Endothelial cell of umbilical vein (primary cell): ENCODE data around the gene TDRD3. TPM values are rescaled to one million over a fixed set of nuclear protein-coding genes. Genes with fewer than 3 reads are reported as not detected.

ENCODE experiments used
- BruUV-seq: library from RNA; stranded (reverse); fragments of 400-500 nt; replicated peaks from 2 replicates; lab custom pipeline; 2021; lab: Mats Ljungman, UMichigan
- CTCF ChIA-PET: fragments of 300-600, 350-600 bp; sonication (Branson Sonifier 250); formaldehyde crosslinking; loops from one replicate; lab custom pipeline; 2021; ENCODE audit warnings: antibody characterized with exemption, inconsistent platforms; lab: Charles Lee
- POLR2A ChIA-PET: fragments of 300-600, 350-600 bp; sonication (Branson Sonifier 250); formaldehyde crosslinking; loops from one replicate; lab custom pipeline; 2021; ENCODE audit warnings: antibody characterized with exemption, inconsistent platforms; lab: Charles Lee
- DNase-seq: peaks from one replicate; pipeline ENCODE4 v3.0.0-alpha.2; 2011; ENCODE audit warnings: low read depth, low spot score
- FAIRE-seq: peaks from 2 replicates; lab custom pipeline; 2011; peaks lifted over from hg19 to GRCh38; lab: Jason Lieb, UNC
- H2AFZ ChIP-seq: 2 replicates; pipeline ENCODE4 v1.6.0; 2012; ENCODE audit warnings: low read depth, low read length, control low read depth, inconsistent platforms
- H3K27ac ChIP-seq: 2 replicates; pipeline ENCODE4 v1.5.1; 2011; ENCODE audit warnings: low read depth, mild to moderate bottlenecking, control low read depth, low read length, moderate library complexity; ENCODE audit not compliant: insufficient read depth
- H3K27me3 ChIP-seq, 2 experiments: 2 replicates each; pipeline versions ENCODE4 v1.6.0 to v1.6.1; 2011; ENCODE audit warnings: low read length in 2 of 2, mixed read lengths in 1 of 2; ENCODE audit not compliant: control insufficient read depth in 2 of 2, insufficient read depth in 2 of 2
- H3K36me3 ChIP-seq, 2 experiments: 2 replicates in 1 of 2; 3 replicates in 1 of 2; pipeline ENCODE4 v1.5.1; 2011; ENCODE audit warnings: low read length in 2 of 2, mild to moderate bottlenecking in 1 of 2, moderate library complexity in 1 of 2; ENCODE audit not compliant: control insufficient read depth in 2 of 2, insufficient read depth in 2 of 2; ENCODE audit errors: extremely low read depth in 1 of 2
- H3K4me1 ChIP-seq: 3 replicates; pipeline ENCODE4 v1.5.1; 2011; ENCODE audit warnings: mild to moderate bottlenecking, low read length; ENCODE audit not compliant: control insufficient read depth, insufficient read depth; ENCODE audit errors: extremely low read depth
- H3K4me2 ChIP-seq: 2 replicates; pipeline ENCODE4 v1.6.1; 2011; ENCODE audit warnings: low read length, control low read depth, mixed read lengths; ENCODE audit not compliant: insufficient read depth
- H3K4me3 ChIP-seq, 3 experiments: fragments of 200-600 bp in 1 of 3; sonication (generic), shearing (Covaris generic) in 1 of 3; replicated peaks in 1 of 3; 2 replicates each; pipeline ENCODE4 v1.5.1; 2011 to 2016; ENCODE audit warnings: control low read depth in 3 of 3, low read length in 3 of 3, mild to moderate bottlenecking in 2 of 3, inconsistent platforms in 1 of 3, low read depth in 1 of 3, moderate library complexity in 1 of 3; ENCODE audit not compliant: insufficient read depth in 1 of 3
- H3K79me2 ChIP-seq: 2 replicates; pipeline ENCODE4 v1.6.0; 2012; ENCODE audit warnings: low read length, inconsistent platforms; ENCODE audit not compliant: control insufficient read depth, insufficient read depth
- H3K9ac ChIP-seq: replicated peaks from 2 replicates; pipeline ENCODE3; 2011; ENCODE audit warnings: low read length, control low read depth; ENCODE audit not compliant: insufficient read depth; ENCODE audit errors: extremely low read depth
- H3K9me1 ChIP-seq: replicated peaks from 3 replicates; pipeline ENCODE4 v1.6.0; 2011; ENCODE audit warnings: mild to moderate bottlenecking, low read length; ENCODE audit not compliant: control insufficient read depth, insufficient read depth; ENCODE audit errors: extremely low read depth
- H3K9me3 ChIP-seq: replicated peaks from 2 replicates; pipeline ENCODE4 v1.5.1; 2012; ENCODE audit warnings: low read length, inconsistent platforms; ENCODE audit not compliant: control insufficient read depth, insufficient read depth
- H4K20me1 ChIP-seq: replicated peaks from 2 replicates; pipeline ENCODE3; 2011; ENCODE audit warnings: mild to moderate bottlenecking, low read length; ENCODE audit not compliant: control insufficient read depth, insufficient read depth; ENCODE audit errors: extremely low read depth
- EZH2 ChIP-seq: IDR thresholded peaks from 2 replicates; pipeline ENCODE4 v1.6.1; 2012; ENCODE audit warnings: borderline replicate concordance, low read depth, mild to moderate bottlenecking, moderate library complexity, low read length, inconsistent platforms; ENCODE audit not compliant: severe bottlenecking
- FOS ChIP-seq: IDR thresholded peaks from 2 replicates; pipeline ENCODE4 v1.6.1; 2011; ENCODE audit warnings: mild to moderate bottlenecking, low read length, moderate library complexity, borderline replicate concordance; ENCODE audit not compliant: insufficient read depth
- GATA2 ChIP-seq: IDR thresholded peaks from 2 replicates; pipeline ENCODE4 v1.7.0; 2011; ENCODE audit warnings: low read depth, mild to moderate bottlenecking, moderate library complexity, mixed read lengths, low read length; ENCODE audit not compliant: insufficient read length, insufficient read depth
- JUN ChIP-seq: IDR thresholded peaks from 2 replicates; pipeline ENCODE4 v1.6.1; 2011; ENCODE audit warnings: borderline replicate concordance, low read depth; ENCODE audit not compliant: insufficient read length, insufficient read depth
- MYC ChIP-seq: IDR thresholded peaks from one replicate; pipeline ENCODE4 v1.6.1; 2011; ENCODE audit warnings: mild to moderate bottlenecking, low read depth, low read length
- POLR2A ChIP-seq: IDR thresholded peaks from 2 replicates; pipeline ENCODE4 v1.6.1; 2012; ENCODE audit warnings: low read depth, mild to moderate bottlenecking, control low read depth, low read length
- POLR2AphosphoS5 ChIP-seq: IDR thresholded peaks from 2 replicates; pipeline ENCODE4 v1.6.1; 2012; ENCODE audit warnings: low read depth, mild to moderate bottlenecking, control low read depth, low read length, moderate library complexity; ENCODE audit not compliant: insufficient read depth
- dilution Hi-C: fragments of 300-500 bp; cut with MboI; formaldehyde crosslinking; loops from one replicate; pipeline ENCODE4 v1.15.0; 2019; ENCODE audit warnings: low sequenced_read_pairs; ENCODE audit not compliant: extremely low pct_ligation_motif_present
- intact Hi-C: fragments of 100-400 bp; cut with micrococcal nuclease; formaldehyde crosslinking; loops from one replicate; pipeline ENCODE4 v1.10.0; 2022
- polyA plus RNA-seq, 4 experiments: library from polyadenylated mRNA; depleted of rRNA in 3 of 4; stranded (reverse) in 3 of 4; unstranded in 1 of 4; fragments of >200 nt; gene quantifications; 2 replicates each; pipeline versions ENCODE4 v1.2.1 to v1.2.3, GENCODE V29; 2011 to 2012; ENCODE audit warnings: missing spikeins in 1 of 4
- total RNA-seq: library from RNA; stranded (reverse); gene quantifications from 2 replicates; pipeline ENCODE4 v1.2.3, GENCODE V29; 2021
- TF ChIP-seq, protein P1 (sequence below): IDR thresholded peaks from 2 replicates; pipeline ENCODE4 v1.6.1; 2011; ENCODE audit not compliant: insufficient read depth, insufficient read length
- TF ChIP-seq, protein P2 (sequence below), 2 donors: IDR thresholded peaks; 1 replicate in 1 of 2; 2 replicates in 1 of 2; pipeline ENCODE4 v1.5.1; 2011; ENCODE audit warnings: low read length in 2 of 2, mild to moderate bottlenecking in 2 of 2, moderate library complexity in 2 of 2, control low read depth in 1 of 2, inconsistent platforms in 1 of 2, low read depth in 1 of 2; ENCODE audit not compliant: insufficient read depth in 1 of 2; ENCODE audit errors: extremely low read depth in 1 of 2

Gene TDRD3
- total and polyA plus RNA-seq, 2 donors (not counting 3 experiments of a cell fraction or from before 2014, with no cell fraction given) = 3.0 to 16.3 TPM

DNA sequence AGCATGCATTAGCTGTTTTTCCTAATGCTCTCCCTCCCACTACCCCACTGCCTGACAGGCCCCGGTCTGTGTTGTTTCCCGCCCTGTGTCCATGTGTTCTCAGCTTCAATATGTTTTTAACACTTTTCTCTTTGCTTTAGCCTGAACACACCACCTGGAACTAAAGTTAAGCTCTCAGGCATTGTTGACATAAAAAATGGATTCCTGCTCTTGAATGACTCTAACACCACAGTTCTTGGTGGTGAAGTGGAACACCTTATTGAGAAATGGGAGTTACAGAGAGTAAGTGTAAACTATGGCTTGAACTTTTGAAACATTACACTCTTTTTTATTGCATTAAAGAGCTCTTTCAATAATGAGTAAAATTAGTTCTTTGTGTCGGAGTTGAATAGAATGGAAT lies 70.1 kb downstream of the TDRD3 start:
- Histone ChIP-seq H3K27me3 (no peaks in the 10 kb centered on the region), H3K9ac (no peak overlapping the region), H3K36me3 (no peaks in the 10 kb centered on the region), H3K4me2 (no peak overlapping the region), H3K9me3 (no peaks in the 10 kb centered on the region), H4K20me1 (no peaks in the 10 kb centered on the region), H3K9me1 (no peaks in the 10 kb centered on the region), H3K4me3 (no peak overlapping the region), H3K27ac (no peak overlapping the region), H2AFZ (no peak overlapping the region), H3K4me1 (no peaks in the 10 kb centered on the region), H3K79me2 (no peaks in the 10 kb centered on the region)
- ChIA-PET CTCF (interaction anchor here (0.9 to 2.3 kb wide), 3 partner anchors 18 to 151 kb away, joined by 3 to 8 read pairs (median 5); no protein-coding TSS in a partner anchor), POLR2A (no interaction called here)
- dilution Hi-C loops = no loop called here
- TF ChIP-seq EZH2 = no peak
- no peak for TF ChIP-seq MYC
- TF ChIP-seq POLR2AphosphoS5 = no peak
- TF ChIP-seq JUN = no peak
- TF ChIP-seq, protein P1, sequence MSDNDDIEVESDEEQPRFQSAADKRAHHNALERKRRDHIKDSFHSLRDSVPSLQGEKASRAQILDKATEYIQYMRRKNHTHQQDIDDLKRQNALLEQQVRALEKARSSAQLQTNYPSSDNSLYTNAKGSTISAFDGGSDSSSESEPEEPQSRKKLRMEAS = no peak
- TF ChIP-seq GATA2 = no peak
- TF ChIP-seq, protein P2, sequence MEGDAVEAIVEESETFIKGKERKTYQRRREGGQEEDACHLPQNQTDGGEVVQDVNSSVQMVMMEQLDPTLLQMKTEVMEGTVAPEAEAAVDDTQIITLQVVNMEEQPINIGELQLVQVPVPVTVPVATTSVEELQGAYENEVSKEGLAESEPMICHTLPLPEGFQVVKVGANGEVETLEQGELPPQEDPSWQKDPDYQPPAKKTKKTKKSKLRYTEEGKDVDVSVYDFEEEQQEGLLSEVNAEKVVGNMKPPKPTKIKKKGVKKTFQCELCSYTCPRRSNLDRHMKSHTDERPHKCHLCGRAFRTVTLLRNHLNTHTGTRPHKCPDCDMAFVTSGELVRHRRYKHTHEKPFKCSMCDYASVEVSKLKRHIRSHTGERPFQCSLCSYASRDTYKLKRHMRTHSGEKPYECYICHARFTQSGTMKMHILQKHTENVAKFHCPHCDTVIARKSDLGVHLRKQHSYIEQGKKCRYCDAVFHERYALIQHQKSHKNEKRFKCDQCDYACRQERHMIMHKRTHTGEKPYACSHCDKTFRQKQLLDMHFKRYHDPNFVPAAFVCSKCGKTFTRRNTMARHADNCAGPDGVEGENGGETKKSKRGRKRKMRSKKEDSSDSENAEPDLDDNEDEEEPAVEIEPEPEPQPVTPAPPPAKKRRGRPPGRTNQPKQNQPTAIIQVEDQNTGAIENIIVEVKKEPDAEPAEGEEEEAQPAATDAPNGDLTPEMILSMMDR (IDR thresholded peaks at IDR 0.05; ENCODE audit: extremely low read depth in 1 of 2, insufficient read depth in 1 of 2, low read depth in 1 of 2, low read length in 2 of 2) = no peak
- no peak for TF ChIP-seq POLR2A
- TF ChIP-seq FOS = no peak
- BruUV-seq = no TSS peak
- DNase-seq = no peak
- FAIRE-seq = no peak
- intact Hi-C loops = no loop called here
